B cell (primary cell): ENCODE data around the gene TXNRD3.

Experiments used
- CTCF ChIP-seq: fragments of 200-600 bp; IDR thresholded peaks from one replicate; pipeline ENCODE4 v1.8.0; 2022; ENCODE audit warnings: antibody characterized with exemption, mild to moderate bottlenecking
- EZH2 ChIP-seq: IDR thresholded peaks from 2 replicates; pipeline ENCODE4 v1.6.1; 2012; ENCODE audit warnings: borderline replicate concordance, low read depth, mild to moderate bottlenecking, moderate library complexity, low read length; ENCODE audit not compliant: insufficient read depth, poor library complexity, severe bottlenecking

DNA sequence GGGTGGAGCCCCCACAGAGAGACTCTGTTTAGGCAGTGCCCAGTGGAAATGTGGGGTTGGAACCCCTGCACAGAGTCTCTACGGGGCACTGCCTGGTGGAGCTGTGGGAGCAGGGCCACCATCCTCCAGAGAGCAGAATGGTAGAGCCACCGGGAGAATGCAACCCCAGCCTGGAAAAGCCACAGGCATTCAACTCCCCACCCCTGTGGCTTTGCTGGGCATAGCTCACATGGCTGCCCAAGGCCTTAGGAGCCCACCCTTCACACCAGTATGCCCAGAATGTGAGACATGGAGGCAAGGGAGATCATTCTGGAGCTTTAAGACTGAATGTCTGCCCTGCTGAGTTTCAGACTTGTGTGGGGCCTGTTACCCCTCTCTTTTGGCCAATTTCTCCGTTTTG, 30.1 kb upstream of the TXNRD3 start:
- no peak for TF ChIP-seq CTCF
- no peak for TF ChIP-seq EZH2
